HepG2 (cell line): ENCODE data around the gene COL10A1. TPM values are rescaled to one million over a fixed set of nuclear protein-coding genes. Genes with fewer than 3 reads are reported as not detected.

Source experiments
- AGO2 ChIP-seq: fragments of 200-400 bp; formaldehyde crosslinking; optimal IDR thresholded peaks from 2 replicates; pipeline ENCODE3; 2017; ENCODE audit warnings: mild to moderate bottlenecking, low read depth, low read length, moderate library complexity
- ATAD3A ChIP-seq: sonication (generic); formaldehyde crosslinking; IDR thresholded peaks from 2 replicates; pipeline ENCODE4 v1.4.0; 2020; ENCODE audit warnings: missing genetic modification reagents
- CEBPZ ChIP-seq: IDR thresholded peaks from 2 replicates; pipeline ENCODE4 v1.6.1; 2012; ENCODE audit warnings: low read length, improper control_type of control experiment
- FOXK2 ChIP-seq: fragments of 450-650 bp; IDR thresholded peaks from 2 replicates; pipeline ENCODE4 v1.6.1; 2016
- FUBP1 ChIP-seq: sonication (generic); formaldehyde crosslinking; IDR thresholded peaks from 2 replicates; pipeline ENCODE4 v1.5.1; 2020; ENCODE audit warnings: missing genetic modification reagents, mild to moderate bottlenecking, borderline replicate concordance
- HNF4A ChIP-seq: sonication (generic); formaldehyde crosslinking; IDR thresholded peaks from 2 replicates; pipeline ENCODE4 v1.4.0; 2020; ENCODE audit warnings: missing genetic modification reagents
- HOXA3 ChIP-seq: sonication (generic); formaldehyde crosslinking; IDR thresholded peaks from 2 replicates; pipeline ENCODE4 v1.5.0; 2020; ENCODE audit warnings: missing genetic modification reagents
- IRF1 ChIP-seq: sonication (generic); formaldehyde crosslinking; IDR thresholded peaks from 2 replicates; pipeline ENCODE4 v1.4.0; 2020; ENCODE audit warnings: low read depth, mild to moderate bottlenecking, missing genetic modification reagents
- MLX ChIP-seq: IDR thresholded peaks from 2 replicates; pipeline ENCODE4 v1.6.1; 2016
- NFIB ChIP-seq: sonication (generic); formaldehyde crosslinking; IDR thresholded peaks from 2 replicates; pipeline ENCODE4 v1.9.0; 2021; ENCODE audit warnings: missing genetic modification reagents, mild to moderate bottlenecking, borderline replicate concordance
- SMAD3 ChIP-seq: sonication (generic); formaldehyde crosslinking; IDR thresholded peaks from 2 replicates; pipeline ENCODE4 v1.4.0; 2020; ENCODE audit warnings: missing genetic modification reagents
- ZNF205 ChIP-seq: IDR thresholded peaks from 2 replicates; pipeline ENCODE4 v1.6.1; 2018; ENCODE audit warnings: missing biosample characterization, missing genetic modification reagents
- ZNF235 ChIP-seq: sonication (generic); formaldehyde crosslinking; IDR thresholded peaks from 2 replicates; pipeline ENCODE4 v1.8.1; 2023; ENCODE audit warnings: mild to moderate bottlenecking, missing genetic modification reagents, borderline replicate concordance
- ZNF703 ChIP-seq: sonication (generic); formaldehyde crosslinking; IDR thresholded peaks from 2 replicates; pipeline ENCODE4 v1.5.1; 2020; ENCODE audit warnings: missing genetic modification reagents, mild to moderate bottlenecking, moderate library complexity, borderline replicate concordance
- polyA plus RNA-seq, 8 experiments: library from polyadenylated mRNA; depleted of rRNA in 3 of 8; stranded (reverse) in 7 of 8; unstranded in 1 of 8; fragments of >200 nt; fragmentation: Illumina TruSeq in 4 of 8; extraction: Trizol in 4 of 8; gene quantifications; 2 replicates each; pipeline versions ENCODE4 v1.2.1 to v1.2.3, GENCODE V29; 2011 to 2016; ENCODE audit warnings: low read depth in 4 of 8, missing spikeins in 1 of 8, mixed read lengths in 1 of 8; ENCODE audit not compliant: insufficient read depth in 1 of 8
- total RNA-seq, 5 experiments: library from RNA; depleted of rRNA; stranded (reverse); fragments of >200 nt; fragmentation: Illumina TruSeq; extraction: Trizol; gene quantifications; 2 replicates each; pipeline ENCODE4 v1.2.3, GENCODE V29; 2016; ENCODE audit warnings: low read depth in 1 of 5
- TF ChIP-seq, protein P1 (sequence below): sonication (generic); formaldehyde crosslinking; IDR thresholded peaks from 2 replicates; pipeline ENCODE4 v1.9.0; 2021; ENCODE audit warnings: missing genetic modification reagents, mild to moderate bottlenecking, borderline replicate concordance
- TF ChIP-seq, protein P2 (sequence below): sonication (generic); formaldehyde crosslinking; IDR thresholded peaks from 2 replicates; pipeline ENCODE4 v1.4.0; 2020; ENCODE audit warnings: missing genetic modification reagents
- TF ChIP-seq, protein P3 (sequence below): sonication (generic); formaldehyde crosslinking; IDR thresholded peaks from 2 replicates; pipeline ENCODE4 v1.5.0; 2020; ENCODE audit warnings: mild to moderate bottlenecking, low read depth, missing genetic modification reagents, borderline replicate concordance

The COL10A1 gene
- total and polyA plus RNA-seq, 2 of the 13 experiments (the other 11 are each of a cell fraction or from before 2014, with no cell fraction given): 0.07 TPM; not detected in 1

GRCh38 chr6:116100419-116101301, 25.3 kb downstream of the COL10A1 start, which contains the start of gene NT5DC1 (continued):
- TF ChIP-seq CEBPZ (no peak), MLX (CRISPR knock-in tag) (0 out of 2 replicates have a peak, but pooled peaks have one; percentile 5), AGO2 (peak; percentile 95), FOXK2 (no peak), ZNF205 (CRISPR knock-in tag) (peak; percentile 78), HNF4A (CRISPR knock-in tag) (peak; percentile 34; the same call in 1 of the 2 replicates), SMAD3 (CRISPR knock-in tag) (0 out of 2 replicates have a peak, but pooled peaks have one; percentile 30), ZNF235 (CRISPR knock-in tag) (peak; percentile 96; the same call in 1 of the 2 replicates), NFIB (no peak), FUBP1 (CRISPR knock-in tag) (no peak), ATAD3A (no peak; the same call in 1 of the 2 replicates), ZNF703 (CRISPR knock-in tag) (no peak), HOXA3 (peak; percentile 93), IRF1 (no peak)
- TF ChIP-seq, protein P1, sequence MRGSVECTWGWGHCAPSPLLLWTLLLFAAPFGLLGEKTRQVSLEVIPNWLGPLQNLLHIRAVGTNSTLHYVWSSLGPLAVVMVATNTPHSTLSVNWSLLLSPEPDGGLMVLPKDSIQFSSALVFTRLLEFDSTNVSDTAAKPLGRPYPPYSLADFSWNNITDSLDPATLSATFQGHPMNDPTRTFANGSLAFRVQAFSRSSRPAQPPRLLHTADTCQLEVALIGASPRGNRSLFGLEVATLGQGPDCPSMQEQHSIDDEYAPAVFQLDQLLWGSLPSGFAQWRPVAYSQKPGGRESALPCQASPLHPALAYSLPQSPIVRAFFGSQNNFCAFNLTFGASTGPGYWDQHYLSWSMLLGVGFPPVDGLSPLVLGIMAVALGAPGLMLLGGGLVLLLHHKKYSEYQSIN: no peak
- TF ChIP-seq, protein P2, sequence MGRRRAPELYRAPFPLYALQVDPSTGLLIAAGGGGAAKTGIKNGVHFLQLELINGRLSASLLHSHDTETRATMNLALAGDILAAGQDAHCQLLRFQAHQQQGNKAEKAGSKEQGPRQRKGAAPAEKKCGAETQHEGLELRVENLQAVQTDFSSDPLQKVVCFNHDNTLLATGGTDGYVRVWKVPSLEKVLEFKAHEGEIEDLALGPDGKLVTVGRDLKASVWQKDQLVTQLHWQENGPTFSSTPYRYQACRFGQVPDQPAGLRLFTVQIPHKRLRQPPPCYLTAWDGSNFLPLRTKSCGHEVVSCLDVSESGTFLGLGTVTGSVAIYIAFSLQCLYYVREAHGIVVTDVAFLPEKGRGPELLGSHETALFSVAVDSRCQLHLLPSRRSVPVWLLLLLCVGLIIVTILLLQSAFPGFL (CRISPR knock-in tag): peak; percentile 89
- TF ChIP-seq, protein P3, sequence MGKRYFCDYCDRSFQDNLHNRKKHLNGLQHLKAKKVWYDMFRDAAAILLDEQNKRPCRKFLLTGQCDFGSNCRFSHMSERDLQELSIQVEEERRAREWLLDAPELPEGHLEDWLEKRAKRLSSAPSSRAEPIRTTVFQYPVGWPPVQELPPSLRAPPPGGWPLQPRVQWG: no peak
